IMR-90 (cell line): Measurements from ENCODE around the gene G3BP1. TPM values are rescaled to one million over a fixed set of nuclear protein-coding genes. Genes with fewer than 3 reads are reported as not detected.

Experiments
- ATAC-seq: fragments of 200-7000 bp; cut with Tn5 transposase; 2 replicates; pipeline ENCODE4 v1.9.1; 2020; ENCODE audit warnings: low read depth, mild to moderate bottlenecking, moderate library complexity
- BruUV-seq: library from RNA; stranded (reverse); fragments of 400-500 nt; replicated peaks from 2 replicates; lab custom pipeline; 2021; lab: Mats Ljungman, UMichigan
- CTCF ChIA-PET: fragments of 300-600 bp; formaldehyde crosslinking; extraction: SDS; loops from one replicate; lab custom pipeline; 2021; ENCODE audit warnings: antibody characterized with exemption; lab: Yijun Ruan, JAX
- POLR2A ChIA-PET: fragments of 300-600 bp; sonication (Branson Sonifier 250); formaldehyde crosslinking; loops from one replicate; lab custom pipeline; 2022; ENCODE audit warnings: antibody characterized with exemption; ENCODE audit not compliant: unreplicated experiment; lab: Charles Lee
- DNase-seq: peaks from one replicate; pipeline ENCODE4 v3.0.0; 2013
- H2AFZ ChIP-seq: replicated peaks from 2 replicates; pipeline ENCODE3; 2013; ENCODE audit warnings: low read length, mild to moderate bottlenecking; ENCODE audit not compliant: poor library complexity
- H2AK5ac ChIP-seq: 2 replicates; pipeline ENCODE4 v1.6.1; 2013; ENCODE audit warnings: low read depth, low read length, inconsistent platforms
- H2AK9ac ChIP-seq: replicated peaks from 2 replicates; pipeline ENCODE3; 2013; ENCODE audit warnings: mild to moderate bottlenecking, low read depth, low read length, moderate library complexity; ENCODE audit not compliant: poor library complexity
- H2BK120ac ChIP-seq: 2 replicates; pipeline ENCODE4 v1.6.1; 2013; ENCODE audit warnings: low read depth, low read length, inconsistent platforms
- H2BK15ac ChIP-seq: 3 replicates; pipeline ENCODE4 v1.6.1; 2013; ENCODE audit warnings: low read depth, low read length, inconsistent platforms
- H2BK20ac ChIP-seq: 2 replicates; pipeline ENCODE4 v1.6.1; 2013; ENCODE audit warnings: low read depth, mild to moderate bottlenecking, inconsistent platforms, low read length, moderate library complexity
- H2BK5ac ChIP-seq: 2 replicates; pipeline ENCODE4 v1.6.1; 2013; ENCODE audit warnings: mild to moderate bottlenecking, low read depth, low read length, inconsistent platforms; ENCODE audit not compliant: poor library complexity, severe bottlenecking
- H3K14ac ChIP-seq: replicated peaks from 2 replicates; pipeline ENCODE4 v1.6.1; 2013; ENCODE audit warnings: low read depth, low read length, inconsistent platforms
- H3K18ac ChIP-seq: 2 replicates; pipeline ENCODE4 v1.6.1; 2013; ENCODE audit warnings: low read depth, low read length, control low read depth
- H3K23ac ChIP-seq: 2 replicates; pipeline ENCODE4 v1.6.1; 2013; ENCODE audit warnings: low read depth, low read length, inconsistent platforms
- H3K27ac ChIP-seq: 2 replicates; pipeline ENCODE4 v1.5.1; 2013; ENCODE audit warnings: mild to moderate bottlenecking, control low read depth, low read length; ENCODE audit not compliant: insufficient read depth
- H3K27me3 ChIP-seq: 2 replicates; pipeline ENCODE4 v1.6.1; 2013; ENCODE audit warnings: low read length; ENCODE audit not compliant: control insufficient read depth, insufficient read depth
- H3K36me3 ChIP-seq: 2 replicates; pipeline ENCODE4 v1.6.1; 2013; ENCODE audit warnings: low read length, mixed read lengths; ENCODE audit not compliant: control insufficient read depth, insufficient read depth
- H3K4ac ChIP-seq: 2 replicates; pipeline ENCODE4 v1.6.1; 2013; ENCODE audit warnings: low read depth, low read length, inconsistent platforms
- H3K4me1 ChIP-seq: 2 replicates; pipeline ENCODE4 v1.6.1; 2013; ENCODE audit warnings: low read length, mixed read lengths; ENCODE audit not compliant: control insufficient read depth, insufficient read depth
- H3K4me2 ChIP-seq: 2 replicates; pipeline ENCODE4 v1.6.1; 2013; ENCODE audit warnings: low read depth, mild to moderate bottlenecking, control low read depth, low read length, moderate library complexity
- H3K4me3 ChIP-seq: 2 replicates; pipeline ENCODE4 v1.5.1; 2013; ENCODE audit warnings: low read depth, mild to moderate bottlenecking, control low read depth, low read length, moderate library complexity; ENCODE audit not compliant: insufficient read depth
- H3K56ac ChIP-seq: 2 replicates; pipeline ENCODE4 v1.6.1; 2013; ENCODE audit warnings: low read length, inconsistent platforms; ENCODE audit not compliant: insufficient read depth; ENCODE audit errors: extremely low read depth
- H3K79me1 ChIP-seq, 2 experiments: 2 replicates each; pipeline ENCODE4 v1.6.1; 2013; ENCODE audit warnings: low read length in 2 of 2, inconsistent platforms in 1 of 2, low read depth in 1 of 2
- H3K9ac ChIP-seq: 2 replicates; pipeline ENCODE4 v1.6.1; 2013; ENCODE audit warnings: low read depth, low read length, control low read depth
- H3K9me1 ChIP-seq: 2 replicates; pipeline ENCODE4 v1.6.1; 2013; ENCODE audit warnings: low read length, inconsistent platforms; ENCODE audit not compliant: insufficient read depth
- H3K9me3 ChIP-seq: 2 replicates; pipeline ENCODE4 v1.6.1; 2013; ENCODE audit warnings: low read length; ENCODE audit not compliant: control insufficient read depth, insufficient read depth
- H4K20me1 ChIP-seq: 2 replicates; pipeline ENCODE4 v1.6.1; 2013; ENCODE audit warnings: low read length, inconsistent platforms; ENCODE audit not compliant: insufficient read depth
- H4K5ac ChIP-seq: 2 replicates; pipeline ENCODE4 v1.6.1; 2013; ENCODE audit warnings: mild to moderate bottlenecking, low read depth, low read length, control low read depth
- H4K8ac ChIP-seq, 2 experiments: 2 replicates each; pipeline ENCODE4 v1.6.1; 2013; ENCODE audit warnings: low read depth in 2 of 2, low read length in 2 of 2, control low read depth in 1 of 2, inconsistent platforms in 1 of 2
- H4K91ac ChIP-seq: 2 replicates; pipeline ENCODE4 v1.6.1; 2013; ENCODE audit warnings: low read depth, low read length, inconsistent platforms; ENCODE audit not compliant: insufficient read depth
- BHLHE40 ChIP-seq: fragments of 150-350 bp; IDR thresholded peaks from 2 replicates; pipeline ENCODE4 v1.6.1; 2016; ENCODE audit warnings: mild to moderate bottlenecking, low read depth, low read length
- CEBPB ChIP-seq: IDR thresholded peaks from 2 replicates; pipeline ENCODE4 v1.6.1; 2012; ENCODE audit warnings: low read depth, low read length, improper control_type of control experiment
- FOS ChIP-seq: fragments of 150-350 bp; IDR thresholded peaks from 2 replicates; pipeline ENCODE4 v1.6.1; 2016; ENCODE audit warnings: low read depth, low read length
- NFE2L2 ChIP-seq: fragments of 150-350 bp; IDR thresholded peaks from 2 replicates; pipeline ENCODE4 v1.6.1; 2016; ENCODE audit warnings: low read depth, mild to moderate bottlenecking, low read length
- WGBS, 2 experiments: methylation state at CpG; one replicate each; pipeline versions ENCODE4 v1.1.5 to v1.1.7; 2013; ENCODE audit warnings: missing lambda C conversion rate in 2 of 2; ENCODE audit not compliant: insufficient read length in 1 of 2; ENCODE audit errors: extremely low coverage in 2 of 2; 5-methylcytosine and 5-hydroxymethylcytosine counted together
- dilution Hi-C: fragments of 300-500 bp; cut with HindIII; formaldehyde crosslinking; loops from one replicate; pipeline ENCODE4 v1.14.3; 2018; ENCODE audit warnings: low sequenced_read_pairs; ENCODE audit not compliant: unreplicated experiment
- in situ Hi-C: fragments of 300-500 bp; cut with MboI; formaldehyde crosslinking; loops from 3 replicates; pipeline ENCODE4 v1.14.3; 2019; ENCODE audit warnings: low sequenced_read_pairs, inconsistent platforms, mixed read lengths
- intact Hi-C: fragments of 100-400 bp; cut with micrococcal nuclease; formaldehyde crosslinking; loops from 2 replicates; pipeline ENCODE4 v1.10.0; 2022
- polyA plus RNA-seq, 3 experiments: library from polyadenylated mRNA; depleted of rRNA; stranded (reverse); fragments of >200 nt; gene quantifications; 2 replicates each; pipeline ENCODE4 v1.2.3, GENCODE V29; 2012; ENCODE audit warnings: low replicate concordance in 1 of 3
- total RNA-seq: library from RNA; depleted of rRNA; stranded (reverse); fragments of >200 nt; gene quantifications from 2 replicates; pipeline ENCODE4 v1.2.3, GENCODE V29; 2012

Gene G3BP1
- total and polyA plus RNA-seq, 2 of the 4 experiments (the other 2 are of a cell fraction), result 40.2 to 482 TPM

DNA sequence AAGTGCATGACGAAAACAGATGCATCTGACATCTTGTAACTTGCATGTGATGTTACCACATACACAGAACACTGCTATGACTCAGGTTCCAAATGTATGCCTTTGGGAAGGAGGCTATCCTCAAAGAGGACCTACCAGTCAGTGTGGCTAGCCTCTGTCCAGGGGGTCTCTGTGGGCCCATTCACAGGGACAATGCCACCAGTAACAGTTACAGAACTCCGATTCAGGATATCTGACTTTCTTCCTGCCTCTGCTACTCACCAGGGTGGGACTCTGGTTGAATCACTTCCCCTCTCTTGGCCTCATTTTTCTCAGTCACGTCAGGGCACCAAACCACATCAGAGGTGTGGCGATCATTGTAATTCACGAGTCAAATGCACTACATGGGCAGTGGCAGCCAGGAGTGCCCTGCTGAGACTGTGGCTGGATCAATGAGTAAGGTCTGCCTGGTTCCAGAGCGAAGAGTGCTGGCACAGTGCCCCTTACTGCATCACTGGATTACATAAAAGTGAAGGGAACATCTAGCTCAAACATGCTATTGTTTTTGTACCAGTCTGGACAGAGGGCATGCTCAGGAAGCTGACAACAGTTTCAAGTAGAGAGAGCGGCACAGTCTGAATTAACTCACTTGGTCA is 26.6 kb upstream of the G3BP1 start:
- TF ChIP-seq FOS, result peak; percentile 13; the same call in 1 of the 2 replicates
- TF ChIP-seq BHLHE40, result peak; percentile 62
- peak; percentile 84 for TF ChIP-seq CEBPB
- TF ChIP-seq NFE2L2, result no peak
- intact Hi-C loops, result no loop called here
- Histone ChIP-seq H2BK20ac (peak overlapping the region; percentile 44), H3K27ac (peak overlapping the region; percentile 55), H2BK15ac (peak overlapping the region; percentile 26; the same call in 2 of the 3 replicates), H3K36me3 (peaks cover 12% of the 10 kb centered on the region), H3K27me3 (no peaks in the 10 kb centered on the region), H3K9me3 (no peaks in the 10 kb centered on the region), H3K4ac (peak overlapping the region; percentile 78), H2BK120ac (peak overlapping the region; percentile 54; the same call in 1 of the 2 replicates), H3K23ac (peak overlapping the region; percentile 40), H4K5ac (no peak overlapping the region; the same call in 1 of the 2 replicates), H2AK5ac (peak overlapping the region; percentile 37), H3K14ac (peak overlapping the region; percentile 72), H3K79me1 (peaks cover 11 to 45% of the 10 kb centered on the region in 2 experiments), H2BK5ac (peak overlapping the region; percentile 86), H2AFZ (peak overlapping the region; percentile 69), H3K4me2 (peak overlapping the region; percentile 9; the same call in 1 of the 2 replicates), H3K9me1 (peaks cover 12% of the 10 kb centered on the region), H2AK9ac (peak overlapping the region; percentile 90), H3K56ac (peak overlapping the region; percentile 20), H3K18ac (peak overlapping the region; percentile 20; the same call in 1 of the 2 replicates), H4K8ac (peak overlapping the region in 1 of 2 experiments; percentile 69; a peak in 2 of 4 replicates), H3K4me3 (no peak overlapping the region), H3K9ac (no peak overlapping the region), H4K20me1 (0 out of 2 replicates have a peak, but pooled peaks cover 4% of the 10 kb centered on the region), H3K4me1 (peaks cover 17% of the 10 kb centered on the region), H4K91ac (peak overlapping the region; percentile 68)
- dilution Hi-C loops, result no loop called here
- peak; percentile 81 for DNase-seq
- CTCF ChIA-PET, result interaction anchor here (1.2 kb wide), 1 partner anchor 86 kb away, joined by 4 read pairs; no protein-coding TSS in a partner anchor
- POLR2A ChIA-PET, result interaction anchor here (0.5 kb wide), 1 partner anchor 28 kb away, joined by 4 read pairs; no protein-coding TSS in a partner anchor
- no TSS peak for BruUV-seq
- WGBS, 2 experiments, result 45% methylated on average over 4 of the region's 7 CpGs; no CpG with 5 or more reads in 1 of the 2 experiments
- in situ Hi-C loops, result loop anchor here (5.0 to 10.0 kb wide), 3 partner anchors 270 to 600 kb away; partner anchors contain the start of gene SLC36A1
- peak; percentile 16 for ATAC-seq
